H9 (cell line): ENCODE data around the gene BTG4. TPM values are rescaled to one million over a fixed set of nuclear protein-coding genes. Genes with fewer than 3 reads are reported as not detected.

Source experiments
- DNase-seq: peaks from one replicate; pipeline ENCODE4 v3.0.0-alpha.2; 2017
- H2AFZ ChIP-seq: one replicate; pipeline ENCODE4 v1.6.1; 2013; ENCODE audit warnings: mild to moderate bottlenecking, low read length, control low read depth, moderate library complexity
- H2AK5ac ChIP-seq: 2 replicates; pipeline ENCODE4 v1.6.1; 2013; ENCODE audit warnings: low read length, control low read depth, mixed read lengths; ENCODE audit not compliant: insufficient read length
- H2BK120ac ChIP-seq: one replicate; pipeline ENCODE4 v1.6.1; 2013; ENCODE audit warnings: low read depth, mild to moderate bottlenecking, low read length, control low read depth, inconsistent platforms; ENCODE audit not compliant: poor library complexity, severe bottlenecking
- H2BK12ac ChIP-seq: 2 replicates; pipeline ENCODE4 v1.6.1; 2013; ENCODE audit warnings: low read length, control low read depth, mixed read lengths, low read depth; ENCODE audit not compliant: insufficient read length
- H2BK15ac ChIP-seq: 2 replicates; pipeline ENCODE4 v1.6.1; 2013; ENCODE audit warnings: low read depth, low read length, control low read depth
- H2BK20ac ChIP-seq: one replicate; pipeline ENCODE4 v1.6.1; 2013; ENCODE audit warnings: low read depth, mild to moderate bottlenecking, low read length, control low read depth, inconsistent platforms; ENCODE audit not compliant: poor library complexity, severe bottlenecking
- H2BK5ac ChIP-seq: 2 replicates; pipeline ENCODE4 v1.6.1; 2013; ENCODE audit warnings: low read length, control low read depth, mixed read lengths; ENCODE audit not compliant: insufficient read length
- H3K14ac ChIP-seq: 2 replicates; pipeline ENCODE4 v1.6.1; 2013; ENCODE audit warnings: low read length, control low read depth; ENCODE audit not compliant: insufficient read depth
- H3K18ac ChIP-seq: 2 replicates; pipeline ENCODE4 v1.6.1; 2013; ENCODE audit warnings: low read depth, mild to moderate bottlenecking, mixed read lengths, low read length, control low read depth; ENCODE audit not compliant: insufficient read length
- H3K23ac ChIP-seq: 2 replicates; pipeline ENCODE4 v1.6.1; 2013; ENCODE audit warnings: low read length, control low read depth, mixed read lengths, low read depth; ENCODE audit not compliant: insufficient read length
- H3K23me2 ChIP-seq: 2 replicates; pipeline ENCODE4 v1.6.1; 2013; ENCODE audit warnings: low read depth, mild to moderate bottlenecking, mixed read lengths, low read length, control low read depth; ENCODE audit not compliant: insufficient read length, poor library complexity, severe bottlenecking
- H3K27ac ChIP-seq: 2 replicates; pipeline ENCODE4 v1.5.1; 2013; ENCODE audit warnings: low read length, control low read depth, mixed read lengths, low read depth; ENCODE audit not compliant: insufficient read length
- H3K27me3 ChIP-seq: 2 replicates; pipeline ENCODE4 v1.6.1; 2013; ENCODE audit warnings: low read length, control low read depth, inconsistent platforms; ENCODE audit not compliant: insufficient read depth
- H3K4ac ChIP-seq: 2 replicates; pipeline ENCODE4 v1.6.1; 2013; ENCODE audit warnings: low read depth, mild to moderate bottlenecking, control low read depth, inconsistent platforms, low read length, moderate library complexity
- H3K4me1 ChIP-seq: 2 replicates; pipeline ENCODE4 v1.6.1; 2013; ENCODE audit warnings: low read length, control low read depth, inconsistent platforms; ENCODE audit not compliant: insufficient read depth
- H3K4me2 ChIP-seq: 2 replicates; pipeline ENCODE4 v1.6.1; 2013; ENCODE audit warnings: low read length, control low read depth, mixed read lengths; ENCODE audit not compliant: insufficient read length, insufficient read depth
- H3K56ac ChIP-seq: 2 replicates; pipeline ENCODE4 v1.6.1; 2013; ENCODE audit warnings: low read depth, mild to moderate bottlenecking, mixed read lengths, low read length, control low read depth; ENCODE audit not compliant: insufficient read length
- H3K79me1 ChIP-seq: 2 replicates; pipeline ENCODE4 v1.6.1; 2013; ENCODE audit warnings: low read depth, mild to moderate bottlenecking, moderate library complexity, low read length, control low read depth, inconsistent platforms; ENCODE audit not compliant: insufficient read depth, poor library complexity, severe bottlenecking
- H3K79me2 ChIP-seq: 2 replicates; pipeline ENCODE4 v1.6.1; 2013; ENCODE audit warnings: low read length, control low read depth, inconsistent platforms; ENCODE audit not compliant: insufficient read depth
- H3K9ac ChIP-seq: 2 replicates; pipeline ENCODE4 v1.6.1; 2013; ENCODE audit warnings: low read length, control low read depth, mixed read lengths; ENCODE audit not compliant: insufficient read length; ENCODE audit errors: extremely low read depth
- H3K9me3 ChIP-seq: one replicate; pipeline ENCODE4 v1.6.1; 2013; ENCODE audit warnings: low read depth, low read length, inconsistent platforms; ENCODE audit not compliant: control insufficient read depth
- H3T11ph ChIP-seq: one replicate; pipeline ENCODE4 v1.6.1; 2013; ENCODE audit warnings: mild to moderate bottlenecking, low read length, control low read depth, inconsistent platforms
- H4K20me1 ChIP-seq: one replicate; pipeline ENCODE4 v1.6.1; 2013; ENCODE audit not compliant: control insufficient read depth, insufficient read length, insufficient read depth
- H4K5ac ChIP-seq: 2 replicates; pipeline ENCODE4 v1.6.1; 2013; ENCODE audit warnings: low read depth, mild to moderate bottlenecking, mixed read lengths, low read length, control low read depth; ENCODE audit not compliant: insufficient read length
- H4K8ac ChIP-seq: replicated peaks from 2 replicates; pipeline ENCODE4 v1.6.1; 2013; ENCODE audit warnings: low read length, control low read depth, mixed read lengths, low read depth; ENCODE audit not compliant: insufficient read length
- H4K91ac ChIP-seq: 2 replicates; pipeline ENCODE4 v1.6.1; 2013; ENCODE audit warnings: low read depth, mild to moderate bottlenecking, moderate library complexity, mixed read lengths, low read length, control low read depth; ENCODE audit not compliant: insufficient read length
- H3K27ac Mint-ChIP-seq, 3 experiments: 2 replicates in 2 of 3; 3 replicates in 1 of 3; pipeline ENCODE4 v1.8.0; 2020 to 2021; ENCODE audit warnings: mixed read lengths in 3 of 3, mild to moderate bottlenecking in 1 of 3, moderate library complexity in 1 of 3
- H3K27me3 Mint-ChIP-seq: 2 replicates; pipeline ENCODE4 v1.8.0; 2021; ENCODE audit warnings: low read depth, mild to moderate bottlenecking, moderate library complexity, mixed read lengths
- H3K36me3 Mint-ChIP-seq, 3 experiments: 2 replicates in 2 of 3; 3 replicates in 1 of 3; pipeline ENCODE4 v1.8.0; 2020 to 2021; ENCODE audit warnings: low read depth in 3 of 3, mixed read lengths in 3 of 3; ENCODE audit not compliant: insufficient read depth in 1 of 3
- H3K4me1 Mint-ChIP-seq, 2 experiments: 2 replicates each; pipeline ENCODE4 v1.8.0; 2020; ENCODE audit warnings: mixed read lengths in 2 of 2
- H3K4me3 Mint-ChIP-seq, 2 experiments: 2 replicates in 1 of 2; 3 replicates in 1 of 2; pipeline ENCODE4 v1.8.0; 2020 to 2021; ENCODE audit warnings: mild to moderate bottlenecking in 2 of 2, mixed read lengths in 2 of 2, moderate library complexity in 1 of 2
- H3K9me3 Mint-ChIP-seq, 2 experiments: 2 replicates in 1 of 2; 3 replicates in 1 of 2; pipeline ENCODE4 v1.8.0; 2020; ENCODE audit warnings: mild to moderate bottlenecking in 2 of 2, mixed read lengths in 2 of 2, moderate library complexity in 1 of 2
- WGBS: extraction: QIAGEN DNeasy Blood & Tissue Kit; methylation state at CpG from one replicate; pipeline ENCODE4 v1.1.7; 2013; ENCODE audit warnings: missing lambda C conversion rate, low lambda C conversion rate, mixed read lengths; ENCODE audit not compliant: insufficient read length; ENCODE audit errors: extremely low coverage; 5-methylcytosine and 5-hydroxymethylcytosine counted together
- total RNA-seq: library from RNA; stranded (reverse); gene quantifications from 2 replicates; pipeline ENCODE4 v1.2.1, GENCODE V29; 2021
- TF ChIP-seq, protein P1 (sequence below): fragments of 200-600 bp; sonication (generic); conservative IDR thresholded peaks from 3 replicates; pipeline ENCODE4 v1.8.0; 2021; ENCODE audit warnings: antibody characterized with exemption, mild to moderate bottlenecking

BTG4 gene
- total RNA-seq, 1 experiment from 2014 or later = not detected

DNA sequence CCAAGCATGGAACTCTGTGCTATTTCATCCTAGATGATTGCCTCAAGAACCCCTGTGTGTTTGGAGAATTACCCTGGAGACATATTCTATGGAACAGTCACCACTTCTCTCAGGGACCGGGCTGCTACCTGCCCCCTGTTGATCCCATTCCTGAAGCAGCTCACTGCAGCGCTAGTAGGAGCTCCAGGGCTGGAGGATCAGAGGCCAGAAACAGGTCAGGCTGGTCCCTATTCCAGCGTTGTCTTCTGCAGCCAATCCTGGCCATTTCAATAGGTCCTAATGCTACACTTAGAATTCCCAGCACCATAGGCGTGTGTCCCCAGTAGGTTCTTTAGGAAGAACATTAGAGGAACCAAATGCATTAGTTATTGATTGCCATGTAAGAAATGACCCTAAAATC is 48.9 kb downstream of the BTG4 start:
- Histone ChIP-seq H4K5ac (no peak overlapping the region), H3K4me2 (no peak overlapping the region), H3K56ac (no peak overlapping the region), H3T11ph (no peak overlapping the region), H4K20me1 (no peaks in the 10 kb centered on the region), H3K4ac (no peak overlapping the region), H3K23me2 (no peaks in the 10 kb centered on the region), H3K4me1 (no peaks in the 10 kb centered on the region), H2AK5ac (no peak overlapping the region), H3K27ac (no peak overlapping the region), H3K79me1 (no peaks in the 10 kb centered on the region), H2BK12ac (no peak overlapping the region), H4K91ac (no peak overlapping the region), H3K18ac (no peak overlapping the region), H2BK20ac (no peak overlapping the region), H2BK15ac (no peak overlapping the region), H2BK120ac (no peak overlapping the region), H2BK5ac (no peak overlapping the region), H2AFZ (no peak overlapping the region), H3K9ac (no peak overlapping the region), H3K9me3 (no peaks in the 10 kb centered on the region), H4K8ac (no peak overlapping the region), H3K27me3 (no peaks in the 10 kb centered on the region), H3K23ac (no peak overlapping the region), H3K14ac (no peak overlapping the region), H3K79me2 (no peaks in the 10 kb centered on the region)
- Mint-ChIP-seq H3K27me3 (peaks cover 18% of the 10 kb centered on the region), H3K4me3 (no peak overlapping the region), H3K9me3 (no peaks in the 10 kb centered on the region), H3K36me3 (no peaks in the 10 kb centered on the region), H3K4me1 (0 out of 4 replicates have a peak, but pooled peaks cover 2% of the 10 kb centered on the region in 2 experiments), H3K27ac (no peak overlapping the region)
- no peak for DNase-seq
- TF ChIP-seq, protein P1, sequence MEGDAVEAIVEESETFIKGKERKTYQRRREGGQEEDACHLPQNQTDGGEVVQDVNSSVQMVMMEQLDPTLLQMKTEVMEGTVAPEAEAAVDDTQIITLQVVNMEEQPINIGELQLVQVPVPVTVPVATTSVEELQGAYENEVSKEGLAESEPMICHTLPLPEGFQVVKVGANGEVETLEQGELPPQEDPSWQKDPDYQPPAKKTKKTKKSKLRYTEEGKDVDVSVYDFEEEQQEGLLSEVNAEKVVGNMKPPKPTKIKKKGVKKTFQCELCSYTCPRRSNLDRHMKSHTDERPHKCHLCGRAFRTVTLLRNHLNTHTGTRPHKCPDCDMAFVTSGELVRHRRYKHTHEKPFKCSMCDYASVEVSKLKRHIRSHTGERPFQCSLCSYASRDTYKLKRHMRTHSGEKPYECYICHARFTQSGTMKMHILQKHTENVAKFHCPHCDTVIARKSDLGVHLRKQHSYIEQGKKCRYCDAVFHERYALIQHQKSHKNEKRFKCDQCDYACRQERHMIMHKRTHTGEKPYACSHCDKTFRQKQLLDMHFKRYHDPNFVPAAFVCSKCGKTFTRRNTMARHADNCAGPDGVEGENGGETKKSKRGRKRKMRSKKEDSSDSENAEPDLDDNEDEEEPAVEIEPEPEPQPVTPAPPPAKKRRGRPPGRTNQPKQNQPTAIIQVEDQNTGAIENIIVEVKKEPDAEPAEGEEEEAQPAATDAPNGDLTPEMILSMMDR = no peak
- no CpG with 5 or more reads among the region's 4 CpGs for WGBS
